Mammary epithelial cell (primary cell): Measurements from ENCODE around the gene DNAAF3.

ENCODE experiments used
- CTCF ChIP-seq, 2 donors: IDR thresholded peaks in 1 of 2; conservative IDR thresholded peaks in 1 of 2; 2 replicates each; pipeline ENCODE4 v1.5.1; 2011 to 2012; ENCODE audit warnings: inconsistent platforms in 2 of 2, low read length in 2 of 2, mild to moderate bottlenecking in 2 of 2, control low read depth in 1 of 2, low read depth in 1 of 2; ENCODE audit not compliant: insufficient read depth in 1 of 2; ENCODE audit errors: extremely low read depth in 1 of 2
- EZH2 ChIP-seq: IDR thresholded peaks from 2 replicates; pipeline ENCODE4 v1.6.1; 2012; ENCODE audit warnings: low read length, inconsistent platforms, borderline replicate concordance

- no peak for TF ChIP-seq CTCF (conservative IDR thresholded peaks at IDR 0.05 in 1 of 2, IDR thresholded peaks at IDR 0.05 in 1 of 2; ENCODE audit: extremely low read depth in 1 of 2, insufficient read depth in 1 of 2, low read depth in 1 of 2, low read length in 2 of 2)
- TF ChIP-seq EZH2, result peak; percentile 12
Measured at GRCh38 chr19:55174425-55175116, 8.2 kb upstream of the DNAAF3 start.
